K562 (cell line): ENCODE measurements around the gene RAD50. TPM values are rescaled to one million over a fixed set of nuclear protein-coding genes. Genes with fewer than 3 reads are reported as not detected.

Experiments
- ELF2 ChIP-seq: fragments of 250-450 bp; sonication (Bioruptor Pico); IDR thresholded peaks from 2 replicates; pipeline ENCODE4 v1.5.0; 2021; ENCODE audit warnings: mild to moderate bottlenecking
- ESRRA ChIP-seq: fragments of 450-650 bp; IDR thresholded peaks from 2 replicates; pipeline ENCODE4 v1.6.1; 2014; ENCODE audit warnings: low read depth, mild to moderate bottlenecking, moderate library complexity, borderline replicate concordance
- EWSR1 ChIP-seq: fragments of 450-650 bp; IDR thresholded peaks from 2 replicates; pipeline ENCODE4 v1.6.1; 2018; ENCODE audit warnings: borderline replicate concordance, mild to moderate bottlenecking, low read depth, moderate library complexity; ENCODE audit not compliant: partially characterized antibody
- HMG20B ChIP-seq: fragments of 250-450 bp; sonication (Bioruptor Pico); IDR thresholded peaks from 2 replicates; pipeline ENCODE4 v1.5.0; 2021; ENCODE audit warnings: mild to moderate bottlenecking
- JUND ChIP-seq, 2 experiments: IDR thresholded peaks; 2 replicates in 1 of 2; 3 replicates in 1 of 2; pipeline ENCODE4 v1.6.1; 2011; ENCODE audit warnings: borderline replicate concordance in 2 of 2, low read depth in 2 of 2, low read length in 2 of 2, improper control_type of control experiment in 1 of 2, missing biosample characterization in 1 of 2, missing genetic modification characterization in 1 of 2, missing genetic modification reagents in 1 of 2
- L3MBTL2 ChIP-seq: fragments of 450-650 bp; IDR thresholded peaks from 2 replicates; pipeline ENCODE4 v1.6.1; 2016; ENCODE audit warnings: mild to moderate bottlenecking, moderate library complexity
- NFIC ChIP-seq: fragments of 450-650 bp; IDR thresholded peaks from 2 replicates; pipeline ENCODE4 v1.6.1; 2017; ENCODE audit warnings: mild to moderate bottlenecking, inconsistent platforms
- NR1H2 ChIP-seq: sonication (generic); formaldehyde crosslinking; IDR thresholded peaks from 2 replicates; pipeline ENCODE4 v1.4.0; 2020; ENCODE audit warnings: mild to moderate bottlenecking, missing genetic modification reagents
- PCBP2 ChIP-seq: fragments of 200-400 bp; formaldehyde crosslinking; IDR thresholded peaks from 2 replicates; pipeline ENCODE4 v1.6.1; 2018; ENCODE audit warnings: low read length, low read depth, mild to moderate bottlenecking, moderate library complexity; ENCODE audit not compliant: poor library complexity, severe bottlenecking
- PRDM10 ChIP-seq: fragments of 450-650 bp; IDR thresholded peaks from 2 replicates; pipeline ENCODE4 v1.6.1; 2018; ENCODE audit not compliant: partially characterized antibody
- SAFB ChIP-seq: fragments of 200-400 bp; formaldehyde crosslinking; IDR thresholded peaks from 2 replicates; pipeline ENCODE4 v1.6.1; 2017; ENCODE audit warnings: low read depth, low read length, borderline replicate concordance
- SIX5 ChIP-seq, 2 experiments: IDR thresholded peaks; 2 replicates each; pipeline ENCODE4 v1.6.1; 2011; ENCODE audit warnings: low read length in 2 of 2, borderline replicate concordance in 1 of 2, low read depth in 1 of 2, mild to moderate bottlenecking in 1 of 2, moderate library complexity in 1 of 2; ENCODE audit not compliant: insufficient read depth in 1 of 2
- SRF ChIP-seq, 2 experiments: fragments of 250-450, 450-650 bp in 1 of 2; sonication (Bioruptor Pico) in 1 of 2; sonication (generic) in 1 of 2; formaldehyde crosslinking; IDR thresholded peaks; 2 replicates each; pipeline versions ENCODE4 v1.5.0 to v1.5.1; 2020 to 2022; ENCODE audit warnings: mild to moderate bottlenecking in 1 of 2, missing genetic modification reagents in 1 of 2
- SRSF9 ChIP-seq: fragments of 200-400 bp; formaldehyde crosslinking; IDR thresholded peaks from 2 replicates; pipeline ENCODE4 v1.6.1; 2017; ENCODE audit warnings: low read depth, low read length, borderline replicate concordance
- TCF7 ChIP-seq: sonication (generic); IDR thresholded peaks from 2 replicates; pipeline ENCODE4 v1.6.1; 2016; ENCODE audit warnings: antibody characterized with exemption, borderline replicate concordance
- TCF7L2 ChIP-seq: fragments of 150-350 bp; IDR thresholded peaks from 2 replicates; pipeline ENCODE4 v1.6.1; 2016; ENCODE audit warnings: low read depth, mild to moderate bottlenecking, low read length, moderate library complexity
- ZBTB7A ChIP-seq: IDR thresholded peaks from 2 replicates; pipeline ENCODE4 v1.6.1; 2011; ENCODE audit warnings: low read depth, mild to moderate bottlenecking, low read length, moderate library complexity, borderline replicate concordance; ENCODE audit not compliant: control insufficient read depth
- ZNF282 ChIP-seq: sonication (generic); formaldehyde crosslinking; IDR thresholded peaks from 2 replicates; pipeline ENCODE4 v1.8.1; 2023; ENCODE audit warnings: missing genetic modification reagents
- ZNF717 ChIP-seq: fragments of 250-450 bp; sonication (Bioruptor Pico); IDR thresholded peaks from 2 replicates; pipeline ENCODE4 v1.5.0; 2021
- ZNF76 ChIP-seq: fragments of 250-450 bp; sonication (Bioruptor Pico); IDR thresholded peaks from 2 replicates; pipeline ENCODE4 v1.4.0; 2020; ENCODE audit warnings: mild to moderate bottlenecking, moderate library complexity, borderline replicate concordance
- polyA plus RNA-seq, 8 experiments: library from polyadenylated mRNA; depleted of rRNA in 4 of 8; stranded (reverse) in 5 of 8; unstranded in 3 of 8; fragments of >200 nt; fragmentation: Nextera tagmentation in 2 of 8; fragmentation: Illumina TruSeq in 1 of 8; extraction: Ambion mirVana in 2 of 8; extraction: Trizol in 1 of 8; gene quantifications; 2 replicates each; pipeline versions ENCODE4 v1.2.1 to v1.2.3, GENCODE V29; 2011 to 2014; ENCODE audit warnings: inconsistent platforms in 1 of 8, missing spikeins in 1 of 8
- total RNA-seq, 7 experiments: library from RNA; depleted of rRNA in 6 of 7; stranded (reverse); fragments of >200 nt in 6 of 7; fragmentation: Illumina TruSeq in 2 of 7; extraction: Trizol in 2 of 7; gene quantifications; 2 replicates each; pipeline versions ENCODE4 v1.2.1 to v1.2.3, GENCODE V29; 2011 to 2021; ENCODE audit warnings: low replicate concordance in 1 of 7
- TF ChIP-seq, protein P1 (sequence below): IDR thresholded peaks from 2 replicates; pipeline ENCODE4 v1.6.1; 2012; ENCODE audit warnings: low read depth, low read length, improper control_type of control experiment, borderline replicate concordance

RAD50 gene
- total and polyA plus RNA-seq, 9 of the 15 experiments (the other 6 are each of a cell fraction or from before 2014, with no cell fraction given), result 15.3 to 74.2 (median 44.1) TPM

- TF ChIP-seq, protein P1, sequence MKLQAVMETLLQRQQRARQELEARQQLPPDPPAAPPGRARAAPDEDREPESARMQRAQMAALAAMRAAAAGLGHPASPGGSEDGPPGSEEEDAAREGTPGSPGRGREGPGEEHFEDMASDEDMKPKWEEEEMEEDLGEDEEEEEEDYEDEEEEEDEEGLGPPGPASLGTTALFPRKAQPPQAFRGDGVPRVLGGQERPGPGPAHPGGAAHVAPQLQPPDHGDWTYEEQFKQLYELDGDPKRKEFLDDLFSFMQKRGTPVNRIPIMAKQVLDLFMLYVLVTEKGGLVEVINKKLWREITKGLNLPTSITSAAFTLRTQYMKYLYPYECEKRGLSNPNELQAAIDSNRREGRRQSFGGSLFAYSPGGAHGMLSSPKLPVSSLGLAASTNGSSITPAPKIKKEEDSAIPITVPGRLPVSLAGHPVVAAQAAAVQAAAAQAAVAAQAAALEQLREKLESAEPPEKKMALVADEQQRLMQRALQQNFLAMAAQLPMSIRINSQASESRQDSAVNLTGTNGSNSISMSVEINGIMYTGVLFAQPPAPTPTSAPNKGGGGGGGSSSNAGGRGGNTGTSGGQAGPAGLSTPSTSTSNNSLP, result no peak
- TF ChIP-seq SRF (CRISPR knock-in tag; IDR thresholded peaks at IDR 0.05) (no peak), PCBP2 (no peak), L3MBTL2 (peak; percentile 63), NR1H2 (CRISPR knock-in tag) (no peak), ELF2 (CRISPR knock-in tag) (no peak), SIX5 (IDR thresholded peaks at IDR 0.05; ENCODE audit: borderline replicate concordance in 1 of 2, insufficient read depth in 1 of 2, low read depth in 1 of 2, low read length in 2 of 2) (no peak), SAFB (no peak), ESRRA (peak; percentile 89), HMG20B (CRISPR knock-in tag) (no peak), ZNF282 (no peak), TCF7L2 (no peak), JUND (IDR thresholded peaks at IDR 0.05; ENCODE audit: borderline replicate concordance, low read depth, low read length) (peak; percentile 43; the same call in 1 of the 2 replicates), JUND (tag; IDR thresholded peaks at IDR 0.05; ENCODE audit: borderline replicate concordance, low read depth, low read length) (peak; percentile 44; the same call in 1 of the 3 replicates), TCF7 (no peak), ZNF76 (no peak), SRSF9 (no peak), EWSR1 (no peak), PRDM10 (no peak), NFIC (no peak), ZNF717 (CRISPR knock-in tag) (no peak), ZBTB7A (no peak)
Measured at GRCh38 chr5:132539716-132540115, 17.1 kb upstream of the RAD50 start (continued).
